NCI-H510A treated with DMSO at 0.1 percent for 48 hours (cell line): ENCODE measurements around the gene GTF3C4.

Source experiments
- DNase-seq: peaks from one replicate; lab custom pipeline; 2025; lab: John Stamatoyannopoulos, UW

GTF3C4 gene

GRCh38 chr9:132647806-132648205, 22.5 kb upstream of the GTF3C4 start:
- no peak for DNase-seq

GRCh38 chr9:132648283-132648682, 22.0 kb upstream of the GTF3C4 start:
- no peak for DNase-seq

GRCh38 chr9:132648685-132649084, 21.6 kb upstream of the GTF3C4 start:
- no peak for DNase-seq

- DNase-seq = peak; percentile 2
Observed at GRCh38 chr9:132651259-132651658, 19.0 kb upstream of the GTF3C4 start.

GRCh38 chr9:132656299-132656698, 14.0 kb upstream of the GTF3C4 start:
- DNase-seq = no peak

- no peak for DNase-seq
Observed at GRCh38 chr9:132662152-132662945, 7.9 kb upstream of the GTF3C4 start.

- no peak for DNase-seq
Observed at GRCh38 chr9:132663117-132663516, 7.1 kb upstream of the GTF3C4 start.

GRCh38 chr9:132663851-132664250, 6.4 kb upstream of the GTF3C4 start:
- no peak for DNase-seq

- DNase-seq = peak; percentile 44
Observed at GRCh38 chr9:132669319-132669697, 956 bp upstream of the GTF3C4 start.

GRCh38 chr9:132669698-132670456, 387 bp upstream of the GTF3C4 start, which contains the start of gene DDX31:
DDX31 (minus strand) TSS chr9:132669983; CDS start chr9:132669934, 49 bp downstream.
- DNase-seq = peak; percentile 80

GRCh38 chr9:132671620-132672412, 1.6 kb downstream of the GTF3C4 start:
- no peak for DNase-seq

- no peak for DNase-seq
Observed at GRCh38 chr9:132672413-132672690, 2.1 kb downstream of the GTF3C4 start.

GRCh38 chr9:132673355-132673754, 3.1 kb downstream of the GTF3C4 start:
- peak; percentile 7 for DNase-seq

- no peak for DNase-seq
Observed at GRCh38 chr9:132674485-132674884, 4.2 kb downstream of the GTF3C4 start.

GRCh38 chr9:132677976-132678375, 7.7 kb downstream of the GTF3C4 start:
- DNase-seq = no peak

GRCh38 chr9:132679946-132680625, 9.8 kb downstream of the GTF3C4 start:
- no peak for DNase-seq

- DNase-seq = no peak
Observed at GRCh38 chr9:132681561-132681960, 11.3 kb downstream of the GTF3C4 start.

- no peak for DNase-seq
Observed at GRCh38 chr9:132683873-132684272, 13.6 kb downstream of the GTF3C4 start.

GRCh38 chr9:132690696-132691095, 20.4 kb downstream of the GTF3C4 start:
- DNase-seq = no peak

- no peak for DNase-seq
Observed at GRCh38 chr9:132694144-132694543, 23.9 kb downstream of the GTF3C4 start.

GRCh38 chr9:132697230-132697629, 27.0 kb downstream of the GTF3C4 start:
- no peak for DNase-seq

GRCh38 chr9:132698989-132699388, 28.7 kb downstream of the GTF3C4 start:
- no peak for DNase-seq
